Peyer's patch (tissue), 4 donors: ENCODE measurements around the gene BAZ1A. TPM values are rescaled to one million over a fixed set of nuclear protein-coding genes. Genes with fewer than 3 reads are reported as not detected.
"Not testable (repeated sequence)": the region's sequence is repeated elsewhere in the genome, so short reads cannot be mapped to it uniquely, and the experiment has no call there.

Source experiments
- DNase-seq, 3 donors: peaks; one replicate each; pipeline ENCODE4 v3.0.0-alpha.2; 2017 to 2019
- H3K27ac ChIP-seq, 4 donors: fragments of 200-600 bp; sonication (generic); one replicate each; pipeline ENCODE4 v1.5.1; 2016 to 2019
- H3K27me3 ChIP-seq, 2 donors: fragments of 200-600 bp; sonication (generic); one replicate each; pipeline ENCODE4 v1.5.1; 2019
- H3K36me3 ChIP-seq, 3 donors: fragments of 200-600 bp; sonication (generic); one replicate each; pipeline ENCODE4 v1.5.1; 2016 to 2019
- H3K4me1 ChIP-seq, 4 donors: fragments of 200-600 bp; sonication (generic); one replicate each; pipeline ENCODE4 v1.5.1; 2016 to 2019
- H3K4me3 ChIP-seq, 4 donors: fragments of 200-600 bp; sonication (generic); 1 replicate in 3 of 4; 2 replicates in 1 of 4; pipeline ENCODE4 v1.5.1; 2016 to 2019; ENCODE audit warnings: mild to moderate bottlenecking in 1 of 4
- H3K9me3 ChIP-seq, 4 donors: fragments of 200-600 bp; sonication (generic); one replicate each; pipeline ENCODE4 v1.5.1; 2016 to 2019; ENCODE audit warnings: mild to moderate bottlenecking in 1 of 4
- POLR2A ChIP-seq, 2 donors: fragments of 450-650 bp; IDR thresholded peaks; one replicate each; pipeline ENCODE4 v1.5.1; 2017; ENCODE audit warnings: antibody characterized with exemption in 2 of 2, mild to moderate bottlenecking in 2 of 2, moderate library complexity in 2 of 2
- total RNA-seq, 4 donors: library from RNA; depleted of rRNA; stranded (reverse); fragments of >200 nt; gene quantifications; one replicate each; pipeline ENCODE4 v1.1.0, GENCODE V29; 2016
- TF ChIP-seq, protein P1 (sequence below), 6 experiments: fragments of 450-650 bp in 4 of 6; fragments of 200-600 bp in 2 of 6; sonication (generic) in 1 of 6; IDR thresholded peaks; one replicate each; pipeline ENCODE4 v1.5.1; 2017 to 2019; ENCODE audit warnings: antibody characterized with exemption in 6 of 6, mild to moderate bottlenecking in 3 of 6, moderate library complexity in 1 of 6

Gene BAZ1A
- total RNA-seq, 4 donors from 2014 or later = 26.3 to 61.1 (median 29.1) TPM

DNA sequence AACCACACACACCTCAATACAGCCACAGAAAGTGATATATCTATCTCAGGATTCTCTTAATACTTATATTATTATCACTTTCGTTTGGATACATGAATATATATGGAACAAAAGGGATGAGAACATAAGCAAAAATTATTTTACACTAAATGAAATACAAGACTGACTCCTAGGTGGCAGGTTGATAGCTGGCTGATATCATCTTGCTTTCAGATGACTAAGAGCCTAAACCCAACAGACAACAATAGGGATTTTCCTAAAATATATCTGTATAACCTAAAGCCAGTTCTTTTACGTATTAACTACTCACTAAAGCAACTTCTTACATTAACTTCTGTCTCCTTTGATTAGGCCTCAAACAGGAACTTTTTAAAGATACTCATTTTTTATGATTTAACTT lies 65.1 kb downstream of the BAZ1A start:
- peaks cover 0 to 36% (median 0%) of the 10 kb centered on the region in 3 donors for H3K36me3 ChIP-seq

DNA sequence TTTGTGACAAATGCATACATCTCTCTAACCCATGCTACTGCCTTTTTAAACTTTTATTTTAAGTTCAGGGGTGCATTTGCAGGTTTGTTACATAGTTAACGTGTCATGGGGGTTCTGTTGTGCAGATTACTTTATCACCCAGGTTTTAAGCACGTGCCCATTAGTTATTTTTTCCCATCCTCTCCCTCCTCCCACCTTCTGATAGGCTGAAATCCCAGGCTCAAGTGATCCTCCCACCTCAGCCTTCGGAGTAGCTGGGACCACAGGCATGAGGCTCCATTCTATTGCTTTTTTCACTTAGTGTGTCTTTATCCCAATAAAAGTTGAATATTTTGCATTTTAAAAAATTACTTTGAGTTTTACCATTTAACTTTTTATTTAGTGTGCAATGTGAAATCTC lies 68.9 kb downstream of the BAZ1A start:
- Histone ChIP-seq H3K4me3 (no peak overlapping the region), H3K4me1 (no peaks in the 10 kb centered on the region), H3K27me3 (no peaks in the 10 kb centered on the region), H3K27ac (no peak overlapping the region), H3K9me3 (no peaks in the 10 kb centered on the region), H3K36me3 (peaks cover 0 to 66% (median 0%) of the 10 kb centered on the region in 3 donors)
- TF ChIP-seq POLR2A (IDR thresholded peaks at IDR 0.05) = no peak
- TF ChIP-seq, protein P1, sequence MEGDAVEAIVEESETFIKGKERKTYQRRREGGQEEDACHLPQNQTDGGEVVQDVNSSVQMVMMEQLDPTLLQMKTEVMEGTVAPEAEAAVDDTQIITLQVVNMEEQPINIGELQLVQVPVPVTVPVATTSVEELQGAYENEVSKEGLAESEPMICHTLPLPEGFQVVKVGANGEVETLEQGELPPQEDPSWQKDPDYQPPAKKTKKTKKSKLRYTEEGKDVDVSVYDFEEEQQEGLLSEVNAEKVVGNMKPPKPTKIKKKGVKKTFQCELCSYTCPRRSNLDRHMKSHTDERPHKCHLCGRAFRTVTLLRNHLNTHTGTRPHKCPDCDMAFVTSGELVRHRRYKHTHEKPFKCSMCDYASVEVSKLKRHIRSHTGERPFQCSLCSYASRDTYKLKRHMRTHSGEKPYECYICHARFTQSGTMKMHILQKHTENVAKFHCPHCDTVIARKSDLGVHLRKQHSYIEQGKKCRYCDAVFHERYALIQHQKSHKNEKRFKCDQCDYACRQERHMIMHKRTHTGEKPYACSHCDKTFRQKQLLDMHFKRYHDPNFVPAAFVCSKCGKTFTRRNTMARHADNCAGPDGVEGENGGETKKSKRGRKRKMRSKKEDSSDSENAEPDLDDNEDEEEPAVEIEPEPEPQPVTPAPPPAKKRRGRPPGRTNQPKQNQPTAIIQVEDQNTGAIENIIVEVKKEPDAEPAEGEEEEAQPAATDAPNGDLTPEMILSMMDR (IDR thresholded peaks at IDR 0.05) = no peak
- no peak for DNase-seq

More for the DNA sequence above, 65.1 kb downstream of the BAZ1A start:
- H3K4me1 ChIP-seq = no peaks in the 10 kb centered on the region
- no peak for DNase-seq
- no peaks in the 10 kb centered on the region for H3K9me3 ChIP-seq
- H3K27me3 ChIP-seq = no peaks in the 10 kb centered on the region
- TF ChIP-seq, protein P1 (IDR thresholded peaks at IDR 0.05) = no peak
- no peak for TF ChIP-seq POLR2A (IDR thresholded peaks at IDR 0.05)
- H3K4me3 ChIP-seq = no peak overlapping the region
- no peak overlapping the region for H3K27ac ChIP-seq

DNA sequence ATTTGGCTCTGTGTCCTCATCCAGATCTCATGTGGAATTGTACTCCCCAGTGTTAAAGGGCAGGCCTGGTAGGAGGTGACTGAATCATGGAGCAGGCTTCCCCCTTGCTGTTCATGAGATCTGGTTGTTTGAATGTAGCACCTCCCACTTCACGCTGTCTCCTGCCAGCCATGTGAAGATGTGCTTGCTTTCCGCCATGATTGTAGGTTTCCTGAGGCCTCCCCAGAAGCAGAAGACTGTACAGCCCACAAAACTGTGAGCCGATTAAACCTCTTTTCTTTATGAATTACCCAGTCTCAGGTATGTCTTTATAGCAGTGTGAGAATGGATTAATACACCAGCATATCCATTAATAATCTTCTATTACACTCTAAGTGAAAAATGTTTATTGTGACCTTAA lies 70.2 kb downstream of the BAZ1A start:
- H3K9me3 ChIP-seq = no peaks in the 10 kb centered on the region
- TF ChIP-seq, protein P1 (IDR thresholded peaks at IDR 0.05) = no peak
- no peak for TF ChIP-seq POLR2A (IDR thresholded peaks at IDR 0.05)
- H3K4me3 ChIP-seq = no peak overlapping the region
- H3K36me3 ChIP-seq = peaks cover 0 to 78% (median 0%) of the 10 kb centered on the region in 3 donors
- H3K27me3 ChIP-seq = no peaks in the 10 kb centered on the region
- H3K27ac ChIP-seq = no peak overlapping the region
- no peaks in the 10 kb centered on the region for H3K4me1 ChIP-seq
- DNase-seq = no peak

DNA sequence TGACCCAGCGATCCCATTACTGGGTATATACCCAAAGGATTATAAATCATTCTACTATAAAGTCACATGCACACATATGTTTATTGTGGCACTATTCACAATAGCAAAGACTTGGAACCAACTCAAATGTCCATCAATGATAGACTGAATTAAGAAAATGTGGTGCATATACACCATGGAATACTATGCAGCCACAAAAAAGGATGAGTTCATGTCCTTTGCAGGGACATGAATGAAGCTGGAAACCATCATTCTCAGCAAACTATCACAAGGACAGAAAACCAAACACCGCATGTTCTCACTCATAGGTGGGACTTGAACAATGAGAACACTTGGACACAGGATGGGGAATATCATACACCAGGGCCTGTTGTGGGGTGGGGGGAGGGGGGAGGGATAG lies 76.3 kb downstream of the BAZ1A start:
- not testable (repeated sequence) for DNase-seq, H3K4me3 ChIP-seq, H3K27me3 ChIP-seq, H3K27ac ChIP-seq, H3K4me1 ChIP-seq, H3K9me3 ChIP-seq
- peaks cover 0 to 78% (median 0%) of the 10 kb centered on the region in 3 donors for H3K36me3 ChIP-seq

DNA sequence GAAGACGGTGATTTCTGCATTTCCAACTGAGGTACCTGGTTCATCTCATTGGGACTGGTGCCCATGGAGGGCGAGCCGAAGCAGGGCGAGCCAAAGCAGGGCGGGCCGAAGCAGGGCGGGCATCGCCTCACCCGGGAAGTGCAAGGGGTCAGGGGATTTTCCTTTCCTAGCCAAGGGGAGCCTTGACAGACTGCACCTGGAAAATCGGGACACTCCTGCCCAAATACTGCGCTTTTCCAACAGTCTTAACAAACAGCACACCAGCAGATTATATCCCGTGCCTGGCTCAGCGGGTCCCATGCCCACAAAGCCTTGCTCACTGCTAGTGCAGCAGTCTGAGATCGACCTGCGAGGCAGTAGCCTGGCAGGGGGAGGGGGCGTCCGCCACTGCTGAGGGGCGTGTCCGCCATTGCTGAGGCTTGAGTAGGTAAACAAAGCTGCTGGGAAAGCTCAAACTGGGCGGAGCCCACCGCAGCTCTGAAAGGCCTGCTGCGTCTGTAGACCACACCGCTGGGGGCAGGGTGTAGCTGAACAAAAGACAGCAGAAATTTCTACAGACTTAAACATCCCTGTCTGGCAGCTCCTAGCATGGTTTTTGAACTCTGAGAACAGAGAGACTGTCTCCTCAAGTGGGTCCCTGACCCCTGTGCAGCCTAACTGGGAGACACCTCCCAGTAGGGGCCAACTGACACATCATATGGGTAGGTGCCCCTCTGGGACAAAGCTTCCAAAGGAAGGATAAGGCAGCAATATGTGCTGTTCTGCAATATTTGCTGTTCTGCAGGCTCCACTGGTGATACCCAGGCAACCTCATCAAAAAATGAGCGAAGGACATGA lies 77.2 kb downstream of the BAZ1A start:
- Histone ChIP-seq H3K27me3 (no peaks in the 10 kb centered on the region), H3K4me1 (no peaks in the 10 kb centered on the region), H3K9me3 (no peaks in the 10 kb centered on the region), H3K36me3 (peaks cover 0 to 77% (median 0%) of the 10 kb centered on the region in 3 donors), H3K4me3 (no peak overlapping the region), H3K27ac (no peak overlapping the region)
- DNase-seq = no peak
- no peak for TF ChIP-seq POLR2A (IDR thresholded peaks at IDR 0.05)
- TF ChIP-seq, protein P1 (IDR thresholded peaks at IDR 0.05) = no peak

DNA sequence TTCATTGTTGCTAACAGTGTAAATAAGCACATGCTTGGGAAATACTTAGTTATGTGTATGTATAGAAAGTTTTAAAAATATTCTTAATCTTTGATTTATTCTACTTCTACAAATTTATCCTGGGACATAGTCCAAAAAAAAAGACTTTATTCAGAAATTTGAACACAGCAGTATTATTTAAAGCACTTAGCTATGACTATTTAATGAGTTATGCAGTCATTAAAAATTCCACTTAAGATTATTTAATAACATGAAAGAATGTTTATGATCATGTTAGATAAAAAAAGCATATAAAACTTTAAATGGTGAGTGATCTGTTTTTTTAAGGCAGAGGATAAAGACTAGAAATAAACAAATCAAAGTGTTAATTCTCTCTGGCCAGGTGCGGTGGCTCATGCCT lies 78.3 kb downstream of the BAZ1A start:
- no peak overlapping the region for H3K27ac ChIP-seq
- H3K36me3 ChIP-seq = peaks cover 0 to 75% (median 0%) of the 10 kb centered on the region in 3 donors
- no peaks in the 10 kb centered on the region for H3K4me1 ChIP-seq
- H3K27me3 ChIP-seq = no peaks in the 10 kb centered on the region
- no peak overlapping the region for H3K4me3 ChIP-seq
- TF ChIP-seq POLR2A (IDR thresholded peaks at IDR 0.05) = no peak
- no peak for DNase-seq
- H3K9me3 ChIP-seq = no peaks in the 10 kb centered on the region
